Measurements from ENCODE around the gene HIP1. TPM values are rescaled to one million over a fixed set of nuclear protein-coding genes. Genes with fewer than 3 reads are reported as not detected.

HIP1 gene
- polyA plus RNA-seq, 3 donors, result 4.3 to 14.8 (median 5.3) TPM

DNA sequence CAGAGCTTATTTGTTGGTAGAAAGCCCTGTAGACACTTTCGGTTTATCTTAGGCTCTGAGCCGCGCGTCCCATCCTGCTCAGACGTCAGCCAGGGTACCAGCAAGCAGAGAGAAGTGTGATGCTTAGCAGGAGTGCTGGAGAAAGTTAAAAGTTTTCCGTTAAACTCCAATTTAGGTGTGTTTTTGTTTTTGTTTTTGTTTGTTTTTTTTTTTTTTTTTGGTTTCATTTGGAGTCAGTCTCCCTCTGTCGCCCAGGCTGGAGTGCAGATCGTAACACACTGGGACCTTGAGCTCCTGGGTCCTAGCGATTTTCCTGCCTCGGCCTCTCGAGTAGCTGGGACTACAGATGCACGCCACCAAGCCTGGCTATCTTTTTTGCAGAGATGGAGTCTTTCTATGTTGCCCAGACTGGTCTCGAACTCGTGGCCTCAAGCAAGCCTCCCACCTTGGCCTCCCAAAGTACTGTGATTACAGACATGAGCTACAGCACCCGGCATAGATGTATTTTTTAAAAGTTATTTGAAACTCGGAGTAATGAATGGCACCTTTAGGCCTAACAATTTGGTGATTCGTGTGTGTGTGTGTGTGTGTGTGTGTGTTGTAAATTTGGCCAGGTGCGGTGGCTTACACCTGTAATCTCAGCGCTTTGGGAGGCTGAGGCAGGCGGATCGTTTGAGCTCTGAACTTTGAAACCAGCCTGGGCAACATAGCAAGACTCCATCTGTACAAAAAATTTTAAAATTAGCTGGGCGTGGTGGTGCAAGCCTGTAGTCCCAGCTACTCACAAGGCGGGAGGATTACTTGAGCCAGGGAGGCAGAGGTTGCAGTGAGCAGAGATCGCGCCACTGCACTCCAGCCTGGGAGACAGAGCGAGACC, 1.3 kb upstream of the HIP1 start:
- Mint-ChIP-seq H3K4me3 (peak overlapping the region; percentile 95 to 96), H3K4me1 (peaks cover 34% of the 10 kb centered on the region), H3K36me3 (no peaks in the 10 kb centered on the region), H3K27me3 (ENCODE audit: low read depth in 3 of 3) (peaks cover 1 to 8% (median 8%) of the 10 kb centered on the region in 3 donors), H3K9me3 (no peaks in the 10 kb centered on the region), H3K27ac (peak overlapping the region; percentile 86 to 99 (median 98))
- Histone ChIP-seq H3K36me3 (replicated peaks in 1 of 2; ENCODE audit: control insufficient read depth in 1 of 2, insufficient read depth in 2 of 2, low read length in 2 of 2) (no peaks in the 10 kb centered on the region), H3K9me3 (replicated peaks in 1 of 2; ENCODE audit: control insufficient read depth in 1 of 2, insufficient read depth in 1 of 2, low read length in 2 of 2) (no peaks in the 10 kb centered on the region), H2AFZ (ENCODE audit: insufficient read depth, low read depth, low read length, poor library complexity, severe bottlenecking) (peak overlapping the region; percentile 78), H3K4me3 (replicated peaks in 1 of 3; ENCODE audit: low read depth in 2 of 3, low read length in 3 of 3) (peak overlapping the region; percentile 57 to 80 (median 63)), H3K4me2 (replicated peaks; ENCODE audit: extremely low read depth, low read length, poor library complexity, severe bottlenecking) (peak overlapping the region; percentile 73), H3K27me3 (ENCODE audit: control insufficient read depth in 2 of 2, insufficient read depth in 2 of 2, low read length in 2 of 2) (no peaks in the 10 kb centered on the region), H4K20me1 (ENCODE audit: insufficient read depth, low read length) (peaks cover 2% of the 10 kb centered on the region), H3K9ac (ENCODE audit: insufficient read depth, low read length, poor library complexity, severe bottlenecking) (peak overlapping the region; percentile 81), H3K79me2 (ENCODE audit: insufficient read depth, low read length) (peaks cover 6% of the 10 kb centered on the region), H3K27ac (ENCODE audit: low read depth in 1 of 2, low read length in 2 of 2) (peak overlapping the region; percentile 90 to 93), H3K4me1 (ENCODE audit: control insufficient read depth in 1 of 2, insufficient read depth in 2 of 2, low read length in 2 of 2) (peaks cover 36 to 40% of the 10 kb centered on the region in 2 donors)
- TF ChIP-seq, protein P1, sequence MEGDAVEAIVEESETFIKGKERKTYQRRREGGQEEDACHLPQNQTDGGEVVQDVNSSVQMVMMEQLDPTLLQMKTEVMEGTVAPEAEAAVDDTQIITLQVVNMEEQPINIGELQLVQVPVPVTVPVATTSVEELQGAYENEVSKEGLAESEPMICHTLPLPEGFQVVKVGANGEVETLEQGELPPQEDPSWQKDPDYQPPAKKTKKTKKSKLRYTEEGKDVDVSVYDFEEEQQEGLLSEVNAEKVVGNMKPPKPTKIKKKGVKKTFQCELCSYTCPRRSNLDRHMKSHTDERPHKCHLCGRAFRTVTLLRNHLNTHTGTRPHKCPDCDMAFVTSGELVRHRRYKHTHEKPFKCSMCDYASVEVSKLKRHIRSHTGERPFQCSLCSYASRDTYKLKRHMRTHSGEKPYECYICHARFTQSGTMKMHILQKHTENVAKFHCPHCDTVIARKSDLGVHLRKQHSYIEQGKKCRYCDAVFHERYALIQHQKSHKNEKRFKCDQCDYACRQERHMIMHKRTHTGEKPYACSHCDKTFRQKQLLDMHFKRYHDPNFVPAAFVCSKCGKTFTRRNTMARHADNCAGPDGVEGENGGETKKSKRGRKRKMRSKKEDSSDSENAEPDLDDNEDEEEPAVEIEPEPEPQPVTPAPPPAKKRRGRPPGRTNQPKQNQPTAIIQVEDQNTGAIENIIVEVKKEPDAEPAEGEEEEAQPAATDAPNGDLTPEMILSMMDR (IDR thresholded peaks at IDR 0.05), result no peak
- peak in 1 of 3 donors; percentile 15 for DNase-seq
- intact Hi-C loops (cut with micrococcal nuclease), result loop anchor here (5.0 to 10.0 kb wide), 2 partner anchors 65 to 68 kb away; no protein-coding TSS in a partner anchor
- WGBS (ENCODE audit: insufficient coverage), result 90% methylated on average over 13 of the region's 26 CpGs

DNA sequence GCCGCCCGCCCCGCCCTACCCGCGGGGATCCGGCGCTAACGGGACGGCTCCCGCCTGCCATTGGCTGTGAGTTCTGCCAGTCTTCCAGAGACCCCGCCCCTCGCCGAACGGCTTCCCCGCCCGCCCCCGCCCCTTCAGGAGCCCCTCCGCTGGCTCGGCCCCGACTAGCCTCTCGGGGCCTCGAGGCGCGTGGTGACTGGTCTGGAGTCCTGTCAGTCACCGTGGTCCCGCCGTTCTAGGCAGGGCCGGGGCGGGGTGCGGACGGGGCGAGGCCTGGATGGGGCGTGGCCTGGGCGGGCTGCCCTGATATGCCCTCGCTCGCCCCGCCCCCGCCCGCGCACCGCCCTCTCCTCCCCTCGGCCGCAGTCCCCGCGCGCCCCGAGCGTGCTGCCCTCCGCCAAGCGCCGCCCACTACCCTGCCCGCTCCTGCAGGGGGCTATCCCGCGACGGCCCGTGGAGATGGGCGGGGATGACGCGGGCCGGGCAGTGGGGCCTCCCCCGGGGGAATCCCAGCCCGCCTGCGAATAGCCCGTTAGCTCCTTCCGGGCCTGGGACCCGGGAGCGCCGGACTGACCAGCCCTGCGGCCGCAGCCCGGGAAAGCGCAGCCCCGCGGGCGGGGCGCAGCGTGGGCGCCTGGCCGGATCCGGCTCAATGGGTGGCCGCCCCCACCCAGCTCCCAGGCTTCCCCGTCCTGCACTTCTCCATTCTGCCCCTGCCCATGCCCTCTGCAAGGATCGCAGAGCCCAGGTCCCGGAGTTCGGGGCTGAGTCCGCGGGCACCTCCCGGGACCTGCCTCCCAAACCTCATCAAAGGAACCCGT, 444 bp upstream of the HIP1 start:
- TF ChIP-seq, protein P1 (IDR thresholded peaks at IDR 0.05), result no peak
- H3K27me3 Mint-ChIP-seq (ENCODE audit: low read depth in 3 of 3), result peaks cover 1 to 8% (median 8%) of the 10 kb centered on the region in 3 donors
- H3K4me1 Mint-ChIP-seq, result peaks cover 34% of the 10 kb centered on the region
- Histone ChIP-seq H3K4me2 (replicated peaks; ENCODE audit: extremely low read depth, low read length, poor library complexity, severe bottlenecking) (peak overlapping the region; percentile 84), H3K9me3 (replicated peaks in 1 of 2; ENCODE audit: control insufficient read depth in 1 of 2, insufficient read depth in 1 of 2, low read length in 2 of 2) (no peaks in the 10 kb centered on the region), H3K27me3 (ENCODE audit: control insufficient read depth in 2 of 2, insufficient read depth in 2 of 2, low read length in 2 of 2) (no peaks in the 10 kb centered on the region), H3K4me3 (replicated peaks in 1 of 3; ENCODE audit: low read depth in 2 of 3, low read length in 3 of 3) (peak overlapping the region; percentile 80 to 95 (median 92)), H3K36me3 (replicated peaks in 1 of 2; ENCODE audit: control insufficient read depth in 1 of 2, insufficient read depth in 2 of 2, low read length in 2 of 2) (no peaks in the 10 kb centered on the region), H3K4me1 (ENCODE audit: control insufficient read depth in 1 of 2, insufficient read depth in 2 of 2, low read length in 2 of 2) (peaks cover 36 to 40% of the 10 kb centered on the region in 2 donors), H3K79me2 (ENCODE audit: insufficient read depth, low read length) (peaks cover 6% of the 10 kb centered on the region), H3K9ac (ENCODE audit: insufficient read depth, low read length, poor library complexity, severe bottlenecking) (peak overlapping the region; percentile 81), H3K27ac (ENCODE audit: low read depth in 1 of 2, low read length in 2 of 2) (peak overlapping the region; percentile 90 to 93), H4K20me1 (ENCODE audit: insufficient read depth, low read length) (peaks cover 2% of the 10 kb centered on the region), H2AFZ (ENCODE audit: insufficient read depth, low read depth, low read length, poor library complexity, severe bottlenecking) (peak overlapping the region; percentile 94)
- H3K27ac Mint-ChIP-seq, result peak overlapping the region; percentile 86 to 99 (median 98)
- DNase-seq, result peak; percentile 99
- intact Hi-C loops (cut with micrococcal nuclease), result loop anchor here in 1 of 2 donors (5.0 kb wide), 1 partner anchor 67 kb away; no protein-coding TSS in a partner anchor
- no peaks in the 10 kb centered on the region for H3K9me3 Mint-ChIP-seq
- peak overlapping the region; percentile 95 to 96 for H3K4me3 Mint-ChIP-seq
- H3K36me3 Mint-ChIP-seq, result no peaks in the 10 kb centered on the region
- under 1% methylated on average over 79 of the region's 89 CpGs for WGBS (ENCODE audit: insufficient coverage)
